AG04449 (cell line): ENCODE results near the gene MGMT.

Experiments used
- CTCF ChIA-PET: fragments of 350-600 bp; formaldehyde crosslinking; extraction: SDS; loops from one replicate; lab custom pipeline; 2021; ENCODE audit warnings: antibody characterized with exemption; lab: Yijun Ruan, JAX
- POLR2A ChIA-PET: fragments of 400-600, 350-600 bp; formaldehyde crosslinking; extraction: SDS; loops from one replicate; lab custom pipeline; 2020; ENCODE audit warnings: antibody characterized with exemption, inconsistent platforms; lab: Yijun Ruan, JAX
- DNase-seq: peaks from one replicate; pipeline ENCODE4 v3.0.0-alpha.2; 2010; ENCODE audit warnings: low read depth, low spot score
- H3K4me3 ChIP-seq: 2 replicates; pipeline ENCODE4 v1.5.1; 2011; ENCODE audit warnings: low read depth, mild to moderate bottlenecking, control low read depth, low read length
- CTCF ChIP-seq: IDR thresholded peaks from one replicate; pipeline ENCODE4 v1.5.1; 2011; ENCODE audit warnings: mild to moderate bottlenecking, moderate library complexity, low read length, control low read depth, inconsistent platforms; ENCODE audit not compliant: insufficient read depth; ENCODE audit errors: missing control alignments

MGMT gene

GRCh38 chr10:129728246-129728820 is 261.3 kb downstream of the MGMT start:
- CTCF ChIA-PET = no interaction called here
- no peak for TF ChIP-seq CTCF
- POLR2A ChIA-PET = no interaction called here
- DNase-seq = no peak
- no peak overlapping the region for H3K4me3 ChIP-seq

GRCh38 chr10:129728905-129729795 is 262.1 kb downstream of the MGMT start:
- H3K4me3 ChIP-seq = no peak overlapping the region
- POLR2A ChIA-PET = no interaction called here
- CTCF ChIA-PET = no interaction called here
- DNase-seq = no peak
- TF ChIP-seq CTCF = no peak

- POLR2A ChIA-PET = no interaction called here
- CTCF ChIA-PET = no interaction called here
- no peak overlapping the region for H3K4me3 ChIP-seq
- DNase-seq = no peak
- TF ChIP-seq CTCF = no peak
These were observed 263.4 kb downstream of the MGMT start for GRCh38 chr10:129730272-129730992.

GRCh38 chr10:129730993-129731325 is 263.9 kb downstream of the MGMT start:
- CTCF ChIA-PET = no interaction called here

GRCh38 chr10:129740532-129741279 is 273.7 kb downstream of the MGMT start:
- POLR2A ChIA-PET = no interaction called here
- no peak overlapping the region for H3K4me3 ChIP-seq
- CTCF ChIA-PET = no interaction called here
- DNase-seq = no peak
- no peak for TF ChIP-seq CTCF

More at GRCh38 chr10:129730993-129731325, 263.9 kb downstream of the MGMT start:
- H3K4me3 ChIP-seq = no peak overlapping the region
- no peak for DNase-seq
- no peak for TF ChIP-seq CTCF
- POLR2A ChIA-PET = no interaction called here
